ENCODE data around the gene BPIFB6.
"Not testable (repeated sequence)": the region's sequence is repeated elsewhere in the genome, so short reads cannot be mapped to it uniquely, and the experiment has no call there.

The BPIFB6 gene

GRCh38 chr20:33030569-33030968 is 879 bp upstream of the BPIFB6 start:
- DNase-seq (ENCODE audit: low spot score), result no peak

- no peak for DNase-seq (ENCODE audit: low spot score)
Measured at GRCh38 chr20:33032555-33032954, 1.1 kb downstream of the BPIFB6 start.

DNA sequence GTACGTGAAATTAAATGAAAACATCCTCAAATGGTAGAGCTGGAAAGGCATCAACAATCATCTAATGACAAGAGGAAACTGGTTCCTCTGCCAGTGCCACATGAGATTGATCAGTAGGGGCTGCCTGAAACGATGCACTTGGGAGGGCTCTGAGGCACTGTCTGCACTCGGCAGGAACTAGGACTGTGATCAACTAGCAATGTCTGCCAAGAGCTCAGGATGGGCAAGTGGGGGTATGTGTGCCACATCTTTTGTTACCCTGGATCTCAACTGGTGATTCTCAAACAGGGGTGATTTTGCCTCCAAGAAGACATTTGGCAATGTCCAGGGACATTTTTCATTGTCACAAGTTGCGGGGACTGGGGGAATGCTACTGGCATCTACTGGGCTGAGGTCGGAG is 1.9 kb downstream of the BPIFB6 start:
- DNase-seq (ENCODE audit: low spot score), result no peak

GRCh38 chr20:33034115-33034514 is 2.7 kb downstream of the BPIFB6 start:
- DNase-seq (ENCODE audit: low spot score), result no peak

DNA sequence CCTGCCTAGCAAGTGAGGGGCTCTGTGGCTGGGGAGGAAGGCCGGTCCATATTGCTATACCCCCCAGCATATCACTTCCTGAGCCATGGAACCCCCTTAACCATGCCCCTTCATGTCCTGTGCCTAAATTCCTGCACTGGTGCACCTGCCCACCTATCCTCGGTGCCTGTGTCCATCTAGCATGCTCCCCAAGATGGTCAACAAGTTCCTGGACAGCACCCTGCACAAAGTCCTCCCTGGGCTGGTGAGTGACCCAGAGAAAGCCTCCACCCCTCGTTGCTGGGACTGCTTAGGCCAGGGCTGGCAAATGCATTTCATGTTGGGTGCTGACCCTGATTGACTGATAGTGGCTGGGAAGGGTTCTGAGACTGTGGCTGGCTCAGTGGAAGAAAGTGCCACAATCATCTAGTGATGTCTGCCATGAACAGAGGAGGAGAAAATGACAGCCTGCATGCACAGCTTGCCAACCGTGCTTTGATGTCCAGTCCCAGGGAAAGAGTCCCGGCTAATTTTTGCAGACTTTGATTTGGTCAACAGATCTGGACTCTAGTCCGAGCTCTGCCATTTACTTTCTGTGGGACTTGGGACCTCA is 3.5 kb downstream of the BPIFB6 start:
- DNase-seq (ENCODE audit: low spot score), result no peak

GRCh38 chr20:33037456-33037855 is 6.0 kb downstream of the BPIFB6 start:
- no peak for DNase-seq (ENCODE audit: low spot score)

DNA sequence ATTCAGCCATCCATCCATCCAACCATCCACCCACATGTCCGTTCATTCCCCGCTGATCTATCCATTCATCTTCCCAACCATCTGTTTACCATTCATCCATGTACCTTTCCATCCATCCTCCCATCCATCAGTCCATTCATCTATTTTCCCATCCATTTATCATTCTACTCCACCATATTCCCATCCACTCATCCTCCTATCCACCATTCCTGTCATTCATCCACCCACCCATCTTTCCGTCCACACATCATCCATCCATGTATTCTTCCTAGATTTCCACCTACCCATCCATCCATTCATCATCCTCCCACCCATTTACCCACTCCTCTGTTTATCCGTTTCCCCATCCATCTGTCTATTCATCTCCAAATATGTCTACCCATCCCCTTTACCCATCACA is 6.8 kb downstream of the BPIFB6 start:
- DNase-seq (ENCODE audit: low spot score), result no peak

DNA sequence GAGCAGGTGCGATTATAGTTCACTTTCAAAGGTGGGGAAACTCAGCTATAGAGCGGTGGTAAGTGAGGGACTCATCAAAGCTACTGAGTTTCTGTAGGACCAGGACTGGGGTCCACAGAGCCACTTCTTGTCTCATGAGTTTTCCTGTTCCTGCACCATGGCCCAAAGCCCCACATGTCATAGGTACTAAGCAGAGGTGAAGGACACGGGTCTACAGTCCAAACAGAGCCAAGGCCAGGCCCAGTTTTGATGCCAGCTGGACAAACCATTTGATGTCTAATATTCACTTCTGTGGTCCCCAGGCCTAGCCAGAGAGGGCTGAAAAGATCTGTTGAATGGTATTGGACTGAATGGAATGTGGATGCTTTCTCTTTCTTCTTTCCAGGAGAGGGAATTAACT is 11.0 kb downstream of the BPIFB6 start:
- no peak for DNase-seq (ENCODE audit: low spot score)

GRCh38 chr20:33042983-33043730 is 11.7 kb downstream of the BPIFB6 start:
- DNase-seq (ENCODE audit: low spot score), result no peak

DNA sequence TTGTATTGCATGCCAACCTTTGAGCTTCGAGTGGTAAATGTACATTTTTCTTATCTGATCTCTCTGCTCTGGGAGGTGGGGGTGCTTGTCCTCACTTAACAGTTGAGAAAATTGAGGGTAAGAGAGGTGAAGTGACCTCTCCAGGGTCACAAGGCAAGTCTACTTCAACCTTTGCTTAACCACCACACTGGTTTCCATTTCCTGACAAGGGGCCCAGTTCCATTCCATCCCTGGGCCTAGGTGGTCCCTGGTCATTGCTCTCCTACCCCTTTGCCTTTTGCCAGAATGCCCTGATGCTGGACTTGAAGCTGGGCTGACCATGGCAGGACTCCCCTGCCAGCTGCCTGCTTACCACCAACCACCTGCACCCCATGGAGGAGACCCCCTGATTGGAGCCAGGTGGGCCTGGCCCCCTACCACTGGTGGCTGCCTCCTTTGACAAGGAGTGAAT is 12.3 kb downstream of the BPIFB6 start:
- no peak for DNase-seq (ENCODE audit: low spot score)

DNA sequence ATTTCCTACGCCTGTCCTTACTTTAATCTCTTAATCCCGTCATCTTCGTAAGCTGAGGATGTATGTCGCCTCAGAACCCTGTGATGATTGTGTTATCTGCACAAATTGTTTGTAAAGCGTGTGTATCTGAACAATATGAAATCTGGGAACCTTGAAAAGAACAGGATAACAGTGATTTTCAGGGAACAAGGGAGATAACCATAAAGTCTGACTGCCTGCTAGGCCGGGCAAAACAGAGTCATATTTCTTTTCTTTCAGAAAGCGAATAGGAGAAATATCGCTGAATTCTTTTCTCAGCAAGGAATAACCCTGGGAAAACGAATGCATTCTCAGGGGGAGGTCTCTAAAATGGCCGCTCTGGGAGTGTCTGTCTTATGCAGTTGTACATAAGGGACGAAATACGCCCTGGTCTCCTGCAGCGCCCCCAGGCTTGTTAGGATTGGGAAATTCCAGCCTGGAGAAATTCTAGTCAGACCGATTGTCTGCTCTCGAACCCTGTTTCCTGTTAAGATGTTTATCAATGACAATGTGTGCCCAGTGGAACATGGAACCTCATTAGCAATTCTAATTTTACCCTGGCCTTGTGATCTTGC is 13.8 kb downstream of the BPIFB6 start:
- DNase-seq (ENCODE audit: low spot score), result not testable (repeated sequence)

DNA sequence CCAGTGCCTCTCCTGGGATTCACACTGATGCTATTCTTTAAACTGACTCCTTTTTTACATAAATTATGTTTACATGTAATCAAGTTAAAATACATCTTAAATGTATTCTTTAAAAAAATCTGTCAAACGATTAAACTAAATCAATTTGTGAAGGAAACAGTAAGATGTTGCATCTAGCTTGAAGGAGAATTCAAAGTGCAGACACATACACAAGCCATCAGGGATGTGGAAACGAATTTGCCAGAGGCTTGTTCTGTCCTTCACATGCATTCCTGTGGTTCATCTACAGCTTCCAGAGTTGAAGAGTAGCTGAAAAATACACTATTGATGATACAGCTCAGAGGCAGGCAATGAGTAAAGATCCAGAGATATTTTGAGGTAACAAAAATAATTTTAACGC is 15.0 kb downstream of the BPIFB6 start:
- DNase-seq (ENCODE audit: low spot score), result no peak

GRCh38 chr20:33051333-33051732 is 19.9 kb downstream of the BPIFB6 start:
- DNase-seq (ENCODE audit: low spot score), result no peak

DNA sequence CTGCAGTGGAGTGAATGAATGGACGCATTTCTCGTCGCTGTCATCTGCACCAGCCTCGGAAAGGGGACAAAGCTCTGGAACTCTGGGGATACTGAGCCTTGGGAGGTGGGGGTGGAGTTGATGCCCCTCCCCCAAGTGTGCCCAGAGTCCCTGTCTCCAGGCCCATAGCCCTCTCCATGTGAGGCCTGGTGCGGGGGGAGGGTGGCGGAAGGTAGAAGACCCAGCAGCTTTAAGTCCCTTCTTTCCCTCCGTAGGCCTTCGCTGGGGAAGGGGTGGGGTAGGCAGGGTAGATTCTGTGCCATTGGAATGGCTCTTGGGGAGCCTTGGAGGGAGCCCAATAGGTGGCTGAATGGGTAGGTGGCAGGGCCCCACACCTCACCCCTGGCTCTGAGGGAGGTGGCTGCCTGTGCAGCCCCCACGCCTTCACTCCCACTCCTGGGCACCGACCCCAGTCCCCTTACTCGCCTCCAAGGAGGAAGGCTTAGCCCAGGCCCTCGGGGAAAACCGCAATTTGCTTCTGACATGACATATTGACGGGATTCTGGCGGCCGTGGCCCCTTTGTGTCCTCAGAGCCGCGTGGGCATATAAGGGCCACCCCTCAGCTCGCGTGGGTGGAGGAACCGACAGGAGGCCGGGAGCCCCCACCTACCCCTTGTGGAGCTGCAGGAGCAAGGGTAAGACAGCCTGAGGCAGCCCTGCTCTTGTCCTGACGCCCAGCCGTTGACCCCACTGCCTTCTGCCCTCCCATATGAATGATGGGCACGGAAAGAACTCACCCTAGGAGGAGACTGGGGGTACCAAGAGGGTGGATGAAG is 22.1 kb downstream of the BPIFB6 start, which contains the start of gene BPIFB3:
BPIFB3 (plus strand) TSS at position 613 of the 816 bp plus-strand sequence. CDS start 1,533 bp downstream, outside the sequence.
- DNase-seq (ENCODE audit: low spot score), result no peak

- DNase-seq (ENCODE audit: low spot score), result no peak
Measured at GRCh38 chr20:33054381-33054780, 22.9 kb downstream of the BPIFB6 start.

DNA sequence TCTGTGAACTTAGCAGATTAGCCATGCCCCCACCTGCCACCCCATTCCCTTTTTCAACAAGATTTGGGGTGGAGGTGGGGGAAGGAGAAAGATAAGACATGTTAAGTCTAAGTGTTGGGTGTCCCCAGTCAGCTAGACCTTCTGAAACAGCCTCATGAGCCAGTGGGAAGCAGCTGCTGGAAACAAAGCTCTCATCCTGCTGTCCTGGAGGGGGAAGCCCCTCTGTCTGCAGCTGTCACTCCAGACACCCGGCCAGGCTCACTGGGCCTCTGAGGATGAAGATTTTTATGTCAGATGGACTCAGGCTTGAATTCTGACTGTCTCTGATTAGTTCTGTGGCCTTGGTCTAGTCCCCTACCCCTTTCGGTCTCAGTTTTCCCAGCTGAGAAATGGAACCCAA is 23.3 kb downstream of the BPIFB6 start:
- DNase-seq (ENCODE audit: low spot score), result no peak

DNA sequence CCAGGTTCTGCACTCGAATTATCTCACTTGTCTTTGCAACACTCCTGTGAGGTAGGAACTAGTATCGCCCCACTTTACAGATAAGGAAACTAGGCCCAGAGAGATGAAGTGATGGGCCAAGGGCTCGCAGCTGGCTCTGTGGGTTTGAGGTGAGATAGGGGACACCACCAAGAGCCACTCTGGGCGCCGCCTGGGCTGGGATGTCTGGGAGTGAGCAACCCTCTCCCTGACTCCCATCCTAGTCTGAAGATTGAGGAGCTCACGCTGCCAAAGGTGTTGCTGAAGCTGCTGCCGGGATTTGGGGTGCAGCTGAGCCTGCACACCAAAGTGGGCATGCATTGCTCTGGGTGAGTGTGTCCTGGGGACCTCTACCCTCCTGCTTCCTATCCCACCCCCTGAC is 27.7 kb downstream of the BPIFB6 start:
- DNase-seq (ENCODE audit: low spot score), result no peak

- DNase-seq (ENCODE audit: low spot score), result no peak
Measured at GRCh38 chr20:33059741-33060390, 28.4 kb downstream of the BPIFB6 start.

DNA sequence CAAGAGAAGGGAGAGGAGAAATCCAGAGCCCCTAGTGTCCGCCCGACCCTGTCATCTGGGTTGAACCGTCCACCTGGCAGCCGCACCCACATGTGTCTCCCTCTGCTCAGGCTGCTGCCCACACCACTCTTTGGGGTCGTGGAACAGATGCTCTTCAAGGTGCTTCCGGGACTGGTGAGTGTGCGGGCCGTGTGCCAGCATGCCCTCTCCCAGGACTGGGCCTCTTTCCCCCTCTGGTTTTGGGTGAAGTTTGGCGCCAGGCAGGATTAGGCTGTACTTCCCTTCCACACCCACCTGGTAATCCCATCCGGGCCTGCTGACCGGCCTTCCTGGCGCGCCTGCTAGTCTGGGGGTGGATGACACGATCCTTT is 30.2 kb downstream of the BPIFB6 start:
- DNase-seq (ENCODE audit: low spot score), result no peak

GRCh38 chr20:33062105-33062824 is 30.8 kb downstream of the BPIFB6 start:
- no peak for DNase-seq (ENCODE audit: low spot score)

DNA sequence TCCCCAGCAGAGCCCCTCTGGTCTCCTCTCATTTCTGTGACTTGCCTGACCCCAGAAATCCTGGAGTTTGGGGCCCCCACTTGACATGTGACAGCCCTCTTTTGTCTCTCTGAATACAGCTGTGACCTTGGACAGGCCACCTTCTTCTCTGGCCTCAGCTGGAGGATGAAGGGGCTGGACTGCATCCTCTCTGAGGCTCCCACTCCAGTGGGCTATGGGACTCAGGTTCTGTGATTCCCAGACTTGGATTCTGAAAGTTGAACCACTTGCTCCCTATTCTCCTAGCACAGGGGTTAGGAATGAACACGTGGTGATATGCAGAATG is 31.3 kb downstream of the BPIFB6 start:
- DNase-seq (ENCODE audit: low spot score), result no peak

DNA sequence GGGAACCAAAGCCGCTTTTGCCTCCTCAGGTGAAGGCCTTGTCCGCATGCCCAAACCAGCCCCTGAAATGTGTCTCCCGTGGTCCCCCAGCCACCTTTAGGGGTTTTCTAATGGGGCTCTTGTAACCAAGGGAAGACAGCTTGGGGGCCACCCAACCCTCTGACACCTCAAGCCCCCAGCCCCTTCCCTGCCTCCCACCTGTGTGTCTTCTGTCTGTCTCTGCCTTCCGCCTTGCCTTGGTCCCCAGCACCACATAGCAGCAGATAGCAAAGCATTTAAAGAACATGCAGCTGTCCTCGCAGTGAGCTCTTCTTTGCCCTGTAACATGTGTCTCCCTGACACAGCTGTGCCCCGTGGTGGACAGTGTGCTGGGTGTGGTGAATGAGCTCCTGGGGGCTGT is 31.8 kb downstream of the BPIFB6 start:
- no peak for DNase-seq (ENCODE audit: low spot score)

Measured in LoVo (cell line).